ENCODE results near the gene C15orf62. TPM values are rescaled to one million over a fixed set of nuclear protein-coding genes. Genes with fewer than 3 reads are reported as not detected.

Gene C15orf62
- total and polyA plus RNA-seq, 2 experiments from 2014 or later = 0.28 TPM; not detected in 1

DNA sequence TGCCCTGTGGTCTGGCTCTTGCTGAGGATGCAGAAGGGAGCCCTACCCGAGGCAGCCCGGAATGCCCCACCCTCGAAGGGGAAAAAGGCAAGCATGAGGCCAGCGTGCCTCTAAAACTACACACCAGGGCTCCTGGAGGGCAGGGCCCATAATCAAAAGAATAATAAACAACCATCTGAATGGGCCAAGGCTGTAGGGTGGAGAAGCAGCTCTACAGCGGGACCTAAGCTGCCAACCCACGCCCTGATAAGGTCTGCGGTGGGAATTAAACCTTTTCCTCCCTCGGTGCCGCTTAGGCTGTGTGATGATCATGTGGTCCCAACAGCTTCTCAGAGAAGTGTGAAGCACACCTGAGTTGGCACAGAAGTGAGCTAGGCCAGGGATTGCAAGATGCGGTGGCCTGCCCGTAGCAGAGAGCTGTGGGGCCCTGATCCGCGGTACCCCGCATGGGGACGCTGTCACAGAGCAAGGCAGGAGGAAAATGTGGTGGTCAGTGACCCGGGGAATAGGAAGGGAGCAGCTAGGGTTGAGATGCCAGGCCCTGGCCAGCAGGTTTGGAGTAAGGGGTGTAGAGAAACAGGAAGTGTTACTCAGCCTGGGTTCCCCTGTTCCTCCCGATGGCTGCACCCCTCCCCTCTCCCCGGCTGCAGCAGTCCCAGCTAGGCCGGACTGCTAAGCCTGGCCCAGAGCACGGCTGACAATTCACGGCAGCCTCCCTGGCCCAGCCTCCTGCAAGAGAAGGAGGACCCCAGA is 1.1 kb upstream of the C15orf62 start:
- no peaks in the 10 kb centered on the region for H3K79me2 ChIP-seq (ENCODE audit: insufficient read depth)
- in situ Hi-C loops (cut with MboI) = no loop called here
- no peak overlapping the region for H2AFZ ChIP-seq
- no peaks in the 10 kb centered on the region for H3K9me3 ChIP-seq (ENCODE audit: low read depth)
- no peak overlapping the region for H3K4me3 ChIP-seq
- H3K27me3 ChIP-seq (replicated peaks; ENCODE audit: insufficient read depth) = no peaks in the 10 kb centered on the region
- DNase-seq = no peak
- peaks cover 21% of the 10 kb centered on the region for H3F3A ChIP-seq (ENCODE audit: insufficient read depth)
- TF ChIP-seq EZH2phosphoT487 (IDR thresholded peaks at IDR 0.05; ENCODE audit: insufficient read depth, low read depth) (no peak), EZH2 (IDR thresholded peaks at IDR 0.05; ENCODE audit: insufficient read depth, poor library complexity, severe bottlenecking) (no peak)
- H4K20me1 ChIP-seq (ENCODE audit: insufficient read depth) = no peaks in the 10 kb centered on the region
- no peaks in the 10 kb centered on the region for H3K9me2 ChIP-seq (ENCODE audit: insufficient read depth)
- 82 to 83% methylated on average over 21 of the region's 21 CpGs for WGBS, 2 experiments (ENCODE audit: low coverage in 1 of 2, low lambda C conversion rate in 2 of 2, missing lambda C conversion rate in 2 of 2)
- H3K9ac ChIP-seq = no peak overlapping the region
- peaks cover 27% of the 10 kb centered on the region for H3K4me1 ChIP-seq (ENCODE audit: insufficient read depth)
- H3K4me2 ChIP-seq (ENCODE audit: unreplicated experiment) = no peak overlapping the region
- H3K36me3 ChIP-seq (ENCODE audit: low read depth) = no peaks in the 10 kb centered on the region
- no peak overlapping the region for H3K27ac ChIP-seq

DNA sequence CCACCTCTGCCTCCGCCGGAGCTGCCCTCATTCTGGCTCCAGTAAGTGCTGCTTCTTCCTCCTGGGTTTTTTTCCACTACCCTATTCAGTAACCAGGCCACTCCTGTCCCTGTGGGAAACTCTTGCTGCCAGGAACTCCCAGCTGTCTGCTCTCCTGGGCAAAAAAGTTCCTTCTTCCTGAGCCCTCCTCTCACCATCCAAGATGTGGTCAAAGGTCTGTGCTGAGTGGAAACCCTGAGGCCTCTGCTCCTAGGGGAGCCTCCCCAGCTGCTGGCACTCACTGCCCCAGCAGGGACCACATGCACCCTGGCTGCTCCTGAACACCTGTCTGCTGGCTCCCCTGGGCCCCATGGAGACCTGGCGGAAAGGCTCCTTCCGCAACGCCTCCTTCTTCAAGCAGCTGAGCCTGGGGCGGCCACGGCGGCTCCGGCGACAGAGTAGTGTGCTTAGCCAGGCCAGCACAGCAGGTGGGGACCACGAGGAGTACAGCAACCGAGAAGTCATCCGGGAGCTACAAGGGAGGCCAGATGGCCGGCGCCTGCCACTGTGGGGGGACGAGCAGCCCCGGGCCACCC is 454 bp downstream of the C15orf62 start:
- Histone ChIP-seq H3K79me2 (ENCODE audit: insufficient read depth) (no peaks in the 10 kb centered on the region), H3F3A (ENCODE audit: insufficient read depth) (peaks cover 12% of the 10 kb centered on the region), H3K4me2 (ENCODE audit: unreplicated experiment) (no peak overlapping the region), H3K27me3 (replicated peaks; ENCODE audit: insufficient read depth) (no peaks in the 10 kb centered on the region), H3K4me3 (no peak overlapping the region), H3K9ac (no peak overlapping the region), H3K9me2 (ENCODE audit: insufficient read depth) (no peaks in the 10 kb centered on the region), H2AFZ (no peak overlapping the region), H3K4me1 (ENCODE audit: insufficient read depth) (peaks cover 15% of the 10 kb centered on the region), H3K36me3 (ENCODE audit: low read depth) (peaks cover 4% of the 10 kb centered on the region; the same call in 1 of the 2 replicates), H3K9me3 (ENCODE audit: low read depth) (no peaks in the 10 kb centered on the region), H3K27ac (no peak overlapping the region), H4K20me1 (ENCODE audit: insufficient read depth) (no peaks in the 10 kb centered on the region)
- no peak for DNase-seq
- in situ Hi-C loops (cut with MboI) = no loop called here
- WGBS, 2 experiments (ENCODE audit: low coverage in 1 of 2, low lambda C conversion rate in 2 of 2, missing lambda C conversion rate in 2 of 2) = 92 to 94% methylated on average over 9 to 17 of the region's 17 CpGs
- TF ChIP-seq EZH2phosphoT487 (IDR thresholded peaks at IDR 0.05; ENCODE audit: insufficient read depth, low read depth) = no peak
- TF ChIP-seq EZH2 (IDR thresholded peaks at IDR 0.05; ENCODE audit: insufficient read depth, poor library complexity, severe bottlenecking) = no peak

DNA sequence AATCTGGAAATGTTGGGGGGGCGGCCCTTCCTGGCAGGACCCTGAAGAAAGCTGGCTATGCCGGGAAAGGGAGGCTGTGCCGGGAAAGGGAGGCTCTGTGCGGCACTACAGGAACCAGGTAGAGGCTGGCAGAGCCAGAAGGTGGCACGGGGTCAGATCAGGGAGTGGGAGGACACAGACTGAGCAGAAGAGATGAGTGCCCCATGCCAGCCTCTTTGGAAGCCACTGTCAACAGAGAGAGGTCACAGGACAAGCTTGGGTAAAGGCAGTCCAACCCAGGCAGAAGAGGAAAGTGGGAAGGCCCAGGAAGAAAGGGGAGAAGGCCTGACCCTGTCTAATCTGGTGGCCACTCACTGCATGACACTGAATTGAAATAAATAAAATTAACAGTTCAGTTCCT is 1.5 kb downstream of the C15orf62 start:
- H3K4me2 ChIP-seq (ENCODE audit: unreplicated experiment) = no peak overlapping the region
- H3K9me3 ChIP-seq (ENCODE audit: low read depth) = no peaks in the 10 kb centered on the region
- 87 to 92% methylated on average over 5 of the region's 5 CpGs for WGBS, 2 experiments (ENCODE audit: low coverage in 1 of 2, low lambda C conversion rate in 2 of 2, missing lambda C conversion rate in 2 of 2)
- no peaks in the 10 kb centered on the region for H3K79me2 ChIP-seq (ENCODE audit: insufficient read depth)
- no peak overlapping the region for H3K27ac ChIP-seq
- H2AFZ ChIP-seq = no peak overlapping the region
- H3K4me1 ChIP-seq (ENCODE audit: insufficient read depth) = peaks cover 7% of the 10 kb centered on the region
- no peaks in the 10 kb centered on the region for H3K27me3 ChIP-seq (replicated peaks; ENCODE audit: insufficient read depth)
- H3K4me3 ChIP-seq = no peak overlapping the region
- no peak overlapping the region for H3K9ac ChIP-seq
- peaks cover 4% of the 10 kb centered on the region; the same call in 1 of the 2 replicates for H3F3A ChIP-seq (ENCODE audit: insufficient read depth)
- no peak for DNase-seq
- peaks cover 4% of the 10 kb centered on the region; the same call in 1 of the 2 replicates for H3K36me3 ChIP-seq (ENCODE audit: low read depth)
- TF ChIP-seq EZH2phosphoT487 (IDR thresholded peaks at IDR 0.05; ENCODE audit: insufficient read depth, low read depth) (no peak), EZH2 (IDR thresholded peaks at IDR 0.05; ENCODE audit: insufficient read depth, poor library complexity, severe bottlenecking) (no peak)
- in situ Hi-C loops (cut with MboI) = no loop called here
- H3K9me2 ChIP-seq (ENCODE audit: insufficient read depth) = no peaks in the 10 kb centered on the region
- H4K20me1 ChIP-seq (ENCODE audit: insufficient read depth) = no peaks in the 10 kb centered on the region

DNA sequence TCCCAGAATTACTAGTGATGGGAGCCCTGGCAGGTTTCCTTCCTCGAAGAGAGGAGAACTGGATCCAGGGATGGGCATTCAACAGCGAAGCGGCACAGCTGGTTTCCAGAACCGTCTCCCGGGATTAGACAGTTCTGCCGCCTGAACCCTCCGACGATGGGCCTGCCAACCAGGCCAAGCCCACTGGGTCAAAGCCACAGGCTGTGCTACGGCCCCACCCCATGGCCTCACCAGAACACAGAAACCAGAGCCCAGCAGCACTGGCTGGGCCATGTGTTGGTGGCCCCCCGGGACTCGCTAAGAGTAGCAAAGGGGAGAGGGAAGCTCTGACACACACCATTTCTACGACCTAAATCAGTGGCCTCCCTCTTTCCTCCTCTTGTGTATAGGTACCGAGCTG is 2.2 kb downstream of the C15orf62 start:
- no peaks in the 10 kb centered on the region for H3K27me3 ChIP-seq (replicated peaks; ENCODE audit: insufficient read depth)
- H3K9me2 ChIP-seq (ENCODE audit: insufficient read depth) = no peaks in the 10 kb centered on the region
- H3K4me1 ChIP-seq (ENCODE audit: insufficient read depth) = peaks cover 9% of the 10 kb centered on the region
- H3K4me3 ChIP-seq = no peak overlapping the region
- no peak overlapping the region for H2AFZ ChIP-seq
- H3K9ac ChIP-seq = no peak overlapping the region
- in situ Hi-C loops (cut with MboI) = no loop called here
- H3K27ac ChIP-seq = no peak overlapping the region
- TF ChIP-seq EZH2 (IDR thresholded peaks at IDR 0.05; ENCODE audit: insufficient read depth, poor library complexity, severe bottlenecking) (no peak), EZH2phosphoT487 (IDR thresholded peaks at IDR 0.05; ENCODE audit: insufficient read depth, low read depth) (no peak)
- peaks cover 4% of the 10 kb centered on the region; the same call in 1 of the 2 replicates for H3K36me3 ChIP-seq (ENCODE audit: low read depth)
- H4K20me1 ChIP-seq (ENCODE audit: insufficient read depth) = no peaks in the 10 kb centered on the region
- no peaks in the 10 kb centered on the region for H3K9me3 ChIP-seq (ENCODE audit: low read depth)
- H3K4me2 ChIP-seq (ENCODE audit: unreplicated experiment) = no peak overlapping the region
- 36 to 48% methylated on average over 12 to 13 of the region's 13 CpGs for WGBS, 2 experiments (ENCODE audit: low coverage in 1 of 2, low lambda C conversion rate in 2 of 2, missing lambda C conversion rate in 2 of 2)
- H3F3A ChIP-seq (ENCODE audit: insufficient read depth) = no peaks in the 10 kb centered on the region
- no peak for DNase-seq
- H3K79me2 ChIP-seq (ENCODE audit: insufficient read depth) = no peaks in the 10 kb centered on the region
